GM18873 (cell line): ENCODE results near the gene FARP1.

Experiments
- ATAC-seq: cut with Tn5 transposase; IDR thresholded peaks from one replicate; pipeline ENCODE4 v1.9.1; 2021; ENCODE audit warnings: mild to moderate bottlenecking, moderate library complexity, moderate number of reproducible peaks; ENCODE audit not compliant: unreplicated experiment, low FRiP score

The FARP1 gene

GRCh38 chr13:98172590-98173422, 29.9 kb downstream of the FARP1 start:
- no peak for ATAC-seq

GRCh38 chr13:98173431-98174152, 30.7 kb downstream of the FARP1 start:
- ATAC-seq: no peak

- no peak for ATAC-seq
These were observed 31.4 kb downstream of the FARP1 start for GRCh38 chr13:98174307-98174706.

GRCh38 chr13:98175043-98175442, 32.1 kb downstream of the FARP1 start:
- no peak for ATAC-seq

- ATAC-seq: no peak
These were observed 32.9 kb downstream of the FARP1 start for GRCh38 chr13:98175823-98176222.

- no peak for ATAC-seq
These were observed 34.1 kb downstream of the FARP1 start, which contains the start of gene RNF113B for GRCh38 chr13:98176777-98177608. TSS of gene RNF113B (minus strand) at chr13:98177269. CDS start at chr13:98177236, 33 bp downstream.

GRCh38 chr13:98180092-98180491, 37.2 kb downstream of the FARP1 start:
- no peak for ATAC-seq

- no peak for ATAC-seq
These were observed 38.4 kb downstream of the FARP1 start for GRCh38 chr13:98181111-98181815.

- no peak for ATAC-seq
These were observed 39.3 kb downstream of the FARP1 start for GRCh38 chr13:98182153-98182552.

GRCh38 chr13:98182589-98182988, 39.7 kb downstream of the FARP1 start:
- no peak for ATAC-seq

- ATAC-seq: no peak
These were observed 41.9 kb downstream of the FARP1 start for GRCh38 chr13:98184792-98185191.

GRCh38 chr13:98187155-98187964, 44.5 kb downstream of the FARP1 start:
- ATAC-seq: no peak

GRCh38 chr13:98187965-98188261, 45.0 kb downstream of the FARP1 start:
- no peak for ATAC-seq

- ATAC-seq: no peak
These were observed 45.8 kb downstream of the FARP1 start for GRCh38 chr13:98188544-98189166.

GRCh38 chr13:98189841-98190505, 47.1 kb downstream of the FARP1 start:
- ATAC-seq: no peak

- no peak for ATAC-seq
These were observed 48.1 kb downstream of the FARP1 start for GRCh38 chr13:98190889-98191444.

- ATAC-seq: no peak
These were observed 49.1 kb downstream of the FARP1 start for GRCh38 chr13:98192008-98192407.

- ATAC-seq: no peak
These were observed 52.3 kb downstream of the FARP1 start for GRCh38 chr13:98195054-98195791.
